GM23338 (cell line): ENCODE data around the gene VIPR1. TPM values are rescaled to one million over a fixed set of nuclear protein-coding genes. Genes with fewer than 3 reads are reported as not detected.

ENCODE experiments used
- ATAC-seq: fragments of 200-7000 bp; cut with Tn5 transposase; 3 replicates; pipeline ENCODE4 v1.9.1; 2020
- DNase-seq: peaks from one replicate; pipeline ENCODE4 v3.0.0-alpha.2; 2015; ENCODE audit warnings: low spot score
- H2AFZ ChIP-seq: fragments of 200-600 bp; sonication (generic); 2 replicates; pipeline ENCODE4 v1.8.0; 2016; ENCODE audit warnings: antibody characterized with exemption, mild to moderate bottlenecking, moderate library complexity
- H3F3A ChIP-seq: fragments of 200-600 bp; sonication (generic); replicated peaks from 2 replicates; pipeline ENCODE4 v1.8.0; 2017; ENCODE audit warnings: antibody characterized with exemption, mixed run types, low read depth
- H3K27ac ChIP-seq: fragments of 200-600 bp; sonication (generic); 2 replicates; pipeline ENCODE4 v1.6.1; 2016; ENCODE audit warnings: low read depth
- H3K27me3 ChIP-seq: fragments of 200-600 bp; sonication (generic); 2 replicates; pipeline ENCODE4 v1.8.0; 2016; ENCODE audit warnings: mild to moderate bottlenecking, mixed run types, moderate library complexity; ENCODE audit not compliant: insufficient read depth
- H3K36me3 ChIP-seq: fragments of 200-600 bp; sonication (generic); 2 replicates; pipeline ENCODE4 v1.8.0; 2016; ENCODE audit warnings: mild to moderate bottlenecking; ENCODE audit not compliant: insufficient read depth
- H3K4me1 ChIP-seq: fragments of 200-600 bp; sonication (generic); 2 replicates; pipeline ENCODE4 v1.8.0; 2016; ENCODE audit warnings: mild to moderate bottlenecking, moderate library complexity; ENCODE audit not compliant: insufficient read depth
- H3K4me2 ChIP-seq: fragments of 200-600 bp; sonication (generic); 2 replicates; pipeline ENCODE4 v1.7.1; 2017; ENCODE audit warnings: mixed run types
- H3K4me3 ChIP-seq: fragments of 200-600 bp; sonication (generic); 2 replicates; pipeline ENCODE4 v1.6.1; 2016; ENCODE audit warnings: mixed run types
- H3K79me2 ChIP-seq: fragments of 200-600 bp; sonication (generic); replicated peaks from 2 replicates; pipeline ENCODE4 v1.8.0; 2017; ENCODE audit warnings: mild to moderate bottlenecking; ENCODE audit not compliant: insufficient read depth
- H3K9me2 ChIP-seq: fragments of 200-600 bp; sonication (generic); 2 replicates; pipeline ENCODE4 v1.8.0; 2017; ENCODE audit not compliant: insufficient read depth
- H4K20me1 ChIP-seq: fragments of 200-600 bp; sonication (generic); replicated peaks from 2 replicates; pipeline ENCODE4 v1.8.0; 2017; ENCODE audit warnings: mild to moderate bottlenecking; ENCODE audit not compliant: insufficient read depth
- H3K27ac Mint-ChIP-seq: 2 replicates; pipeline ENCODE4 v1.8.0; 2020; ENCODE audit warnings: inconsistent platforms, mild to moderate bottlenecking, moderate library complexity, mixed read lengths
- H3K27me3 Mint-ChIP-seq: 3 replicates; pipeline ENCODE4 v1.8.0; 2022; ENCODE audit warnings: low read depth, mild to moderate bottlenecking, moderate library complexity, mixed read lengths, inconsistent platforms; ENCODE audit not compliant: insufficient read depth, poor library complexity
- H3K36me3 Mint-ChIP-seq: 3 replicates; pipeline ENCODE4 v1.8.0; 2021; ENCODE audit warnings: low read depth, mild to moderate bottlenecking, inconsistent platforms, moderate library complexity, mixed read lengths
- H3K4me1 Mint-ChIP-seq: 3 replicates; pipeline ENCODE4 v1.8.0; 2020; ENCODE audit warnings: mild to moderate bottlenecking, inconsistent platforms, mixed read lengths
- H3K4me3 Mint-ChIP-seq: 3 replicates; pipeline ENCODE4 v1.8.0; 2021; ENCODE audit warnings: moderate library complexity, mild to moderate bottlenecking, inconsistent platforms, mixed read lengths
- H3K9me3 Mint-ChIP-seq: 3 replicates; pipeline ENCODE4 v1.8.0; 2020; ENCODE audit warnings: moderate library complexity, mild to moderate bottlenecking, inconsistent platforms, mixed read lengths
- CTCF ChIP-seq, 2 experiments: fragments of 200-600 bp in 1 of 2; sonication (generic) in 1 of 2; conservative IDR thresholded peaks; 2 replicates each; pipeline versions ENCODE4 v1.5.1 to v1.6.1; 2016 to 2017; ENCODE audit warnings: antibody characterized with exemption in 2 of 2, low read depth in 2 of 2, mild to moderate bottlenecking in 2 of 2, moderate library complexity in 1 of 2
- EZH2 ChIP-seq: fragments of 200-600 bp; sonication (generic); IDR thresholded peaks from one replicate; pipeline ENCODE4 v1.8.0; 2017; ENCODE audit warnings: antibody characterized with exemption, mild to moderate bottlenecking, low read depth; ENCODE audit not compliant: unreplicated experiment
- EZH2phosphoT487 ChIP-seq: fragments of 200-600 bp; sonication (generic); IDR thresholded peaks from one replicate; pipeline ENCODE4 v1.8.1; 2018; ENCODE audit warnings: antibody characterized with exemption; ENCODE audit not compliant: unreplicated experiment
- JUNB ChIP-seq: IDR thresholded peaks from one replicate; pipeline ENCODE4 v1.6.1; 2016; ENCODE audit warnings: antibody characterized with exemption; ENCODE audit not compliant: unreplicated experiment
- NANOG ChIP-seq: IDR thresholded peaks from 2 replicates; pipeline ENCODE4 v1.6.1; 2016; ENCODE audit warnings: antibody characterized with exemption, borderline replicate concordance
- ZNF114 ChIP-seq: fragments of 250-450 bp; sonication (Bioruptor Pico); IDR thresholded peaks from 2 replicates; pipeline ENCODE4 v1.5.0; 2020; ENCODE audit warnings: mild to moderate bottlenecking, moderate library complexity
- ZNF331 ChIP-seq: fragments of 250-450 bp; sonication (Bioruptor Pico); IDR thresholded peaks from 2 replicates; pipeline ENCODE4 v1.5.0; 2020; ENCODE audit warnings: low read depth, mild to moderate bottlenecking, moderate library complexity
- ZNF462 ChIP-seq: fragments of 250-450 bp; sonication (Bioruptor Pico); IDR thresholded peaks from 2 replicates; pipeline ENCODE4 v1.5.0; 2020; ENCODE audit warnings: mild to moderate bottlenecking, moderate library complexity
- polyA plus RNA-seq: library from polyadenylated mRNA; unstranded; fragments of >200 nt; fragmentation: Nextera tagmentation; extraction: Ambion mirVana; gene quantifications from 2 replicates; pipeline ENCODE4 v1.2.1, GENCODE V29; 2016
- total RNA-seq: library from RNA; depleted of rRNA; stranded (reverse); fragments of >200 nt; shearing (Covaris generic); gene quantifications from 2 replicates; pipeline ENCODE4 v1.2.3, GENCODE V29; 2014
- TF ChIP-seq, protein P1 (sequence below): IDR thresholded peaks from one replicate; pipeline ENCODE4 v1.6.1; 2018; ENCODE audit warnings: antibody characterized with exemption; ENCODE audit not compliant: unreplicated experiment
- TF ChIP-seq, protein P2 (sequence below): IDR thresholded peaks from 2 replicates; pipeline ENCODE4 v1.6.1; 2016; ENCODE audit warnings: antibody characterized with exemption

Gene VIPR1
- total and polyA plus RNA-seq, 2 experiments from 2014 or later: 6.3 to 19.3 TPM

DNA sequence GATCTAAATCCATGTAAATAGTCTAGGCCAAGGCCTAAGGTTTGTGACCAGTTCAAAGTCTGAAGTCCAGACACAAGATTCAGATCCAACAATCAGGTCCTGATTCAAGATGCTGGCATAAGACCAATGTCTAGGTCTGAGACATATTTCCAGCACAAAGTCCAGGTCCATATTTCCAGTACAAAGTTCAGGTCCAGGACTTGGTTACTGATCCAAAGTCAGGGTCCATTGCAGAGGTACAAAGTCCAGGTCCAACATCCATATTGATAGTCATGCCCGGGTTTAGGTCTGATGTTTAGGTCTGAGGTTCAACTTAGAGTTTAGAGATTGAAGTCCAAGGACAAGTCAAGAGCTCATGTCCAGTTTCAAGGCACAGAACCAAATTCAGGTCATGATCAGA lies 39.4 kb upstream of the VIPR1 start:
- Mint-ChIP-seq H3K27me3 (no peaks in the 10 kb centered on the region), H3K9me3 (no peaks in the 10 kb centered on the region), H3K27ac (no peak overlapping the region), H3K4me3 (no peak overlapping the region), H3K4me1 (no peaks in the 10 kb centered on the region), H3K36me3 (no peaks in the 10 kb centered on the region)
- Histone ChIP-seq H3K4me2 (no peak overlapping the region), H4K20me1 (no peaks in the 10 kb centered on the region), H3K79me2 (no peaks in the 10 kb centered on the region), H3F3A (no peaks in the 10 kb centered on the region), H3K36me3 (no peaks in the 10 kb centered on the region), H2AFZ (no peak overlapping the region), H3K9me2 (peaks cover 25% of the 10 kb centered on the region), H3K27ac (no peak overlapping the region), H3K4me1 (no peaks in the 10 kb centered on the region), H3K27me3 (no peaks in the 10 kb centered on the region), H3K4me3 (no peak overlapping the region)
- no peak for DNase-seq
- TF ChIP-seq ZNF114 (no peak), NANOG (no peak), JUNB (no peak)
- TF ChIP-seq, protein P1, sequence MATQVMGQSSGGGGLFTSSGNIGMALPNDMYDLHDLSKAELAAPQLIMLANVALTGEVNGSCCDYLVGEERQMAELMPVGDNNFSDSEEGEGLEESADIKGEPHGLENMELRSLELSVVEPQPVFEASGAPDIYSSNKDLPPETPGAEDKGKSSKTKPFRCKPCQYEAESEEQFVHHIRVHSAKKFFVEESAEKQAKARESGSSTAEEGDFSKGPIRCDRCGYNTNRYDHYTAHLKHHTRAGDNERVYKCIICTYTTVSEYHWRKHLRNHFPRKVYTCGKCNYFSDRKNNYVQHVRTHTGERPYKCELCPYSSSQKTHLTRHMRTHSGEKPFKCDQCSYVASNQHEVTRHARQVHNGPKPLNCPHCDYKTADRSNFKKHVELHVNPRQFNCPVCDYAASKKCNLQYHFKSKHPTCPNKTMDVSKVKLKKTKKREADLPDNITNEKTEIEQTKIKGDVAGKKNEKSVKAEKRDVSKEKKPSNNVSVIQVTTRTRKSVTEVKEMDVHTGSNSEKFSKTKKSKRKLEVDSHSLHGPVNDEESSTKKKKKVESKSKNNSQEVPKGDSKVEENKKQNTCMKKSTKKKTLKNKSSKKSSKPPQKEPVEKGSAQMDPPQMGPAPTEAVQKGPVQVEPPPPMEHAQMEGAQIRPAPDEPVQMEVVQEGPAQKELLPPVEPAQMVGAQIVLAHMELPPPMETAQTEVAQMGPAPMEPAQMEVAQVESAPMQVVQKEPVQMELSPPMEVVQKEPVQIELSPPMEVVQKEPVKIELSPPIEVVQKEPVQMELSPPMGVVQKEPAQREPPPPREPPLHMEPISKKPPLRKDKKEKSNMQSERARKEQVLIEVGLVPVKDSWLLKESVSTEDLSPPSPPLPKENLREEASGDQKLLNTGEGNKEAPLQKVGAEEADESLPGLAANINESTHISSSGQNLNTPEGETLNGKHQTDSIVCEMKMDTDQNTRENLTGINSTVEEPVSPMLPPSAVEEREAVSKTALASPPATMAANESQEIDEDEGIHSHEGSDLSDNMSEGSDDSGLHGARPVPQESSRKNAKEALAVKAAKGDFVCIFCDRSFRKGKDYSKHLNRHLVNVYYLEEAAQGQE: no peak
- TF ChIP-seq, protein P2, sequence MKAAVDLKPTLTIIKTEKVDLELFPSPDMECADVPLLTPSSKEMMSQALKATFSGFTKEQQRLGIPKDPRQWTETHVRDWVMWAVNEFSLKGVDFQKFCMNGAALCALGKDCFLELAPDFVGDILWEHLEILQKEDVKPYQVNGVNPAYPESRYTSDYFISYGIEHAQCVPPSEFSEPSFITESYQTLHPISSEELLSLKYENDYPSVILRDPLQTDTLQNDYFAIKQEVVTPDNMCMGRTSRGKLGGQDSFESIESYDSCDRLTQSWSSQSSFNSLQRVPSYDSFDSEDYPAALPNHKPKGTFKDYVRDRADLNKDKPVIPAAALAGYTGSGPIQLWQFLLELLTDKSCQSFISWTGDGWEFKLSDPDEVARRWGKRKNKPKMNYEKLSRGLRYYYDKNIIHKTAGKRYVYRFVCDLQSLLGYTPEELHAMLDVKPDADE: no peak
- ATAC-seq: no peak

- no peak for ATAC-seq
- Mint-ChIP-seq H3K27ac (no peak overlapping the region), H3K4me3 (no peak overlapping the region), H3K4me1 (no peaks in the 10 kb centered on the region), H3K27me3 (peaks cover under 1% of the 10 kb centered on the region), H3K36me3 (no peaks in the 10 kb centered on the region), H3K9me3 (no peaks in the 10 kb centered on the region)
- H3F3A ChIP-seq: no peaks in the 10 kb centered on the region
- no peak overlapping the region for H3K4me2 ChIP-seq
- DNase-seq: no peak
- H4K20me1 ChIP-seq: no peaks in the 10 kb centered on the region
- H3K27ac ChIP-seq: no peak overlapping the region
- H3K4me1 ChIP-seq: no peaks in the 10 kb centered on the region
- no peaks in the 10 kb centered on the region for H3K36me3 ChIP-seq
- H3K9me2 ChIP-seq: 0 out of 2 replicates have a peak, but pooled peaks cover under 1% of the 10 kb centered on the region
- H3K4me3 ChIP-seq: no peak overlapping the region
- no peaks in the 10 kb centered on the region for H3K27me3 ChIP-seq
- no peaks in the 10 kb centered on the region for H3K79me2 ChIP-seq
- H2AFZ ChIP-seq: no peak overlapping the region
- TF ChIP-seq EZH2phosphoT487: no peak
- TF ChIP-seq ZNF462: no peak
- TF ChIP-seq JUNB: no peak
- TF ChIP-seq CTCF (conservative IDR thresholded peaks at IDR 0.05; ENCODE audit: low read depth in 2 of 2): no peak
- TF ChIP-seq ZNF331 (CRISPR knock-in tag): no peak
- TF ChIP-seq EZH2: no peak
Observed at GRCh38 chr3:42468111-42468510, 34.3 kb upstream of the VIPR1 start.
